ENCODE data around the gene LIX1L. TPM values are rescaled to one million over a fixed set of nuclear protein-coding genes. Genes with fewer than 3 reads are reported as not detected.

The LIX1L gene
- total and polyA plus RNA-seq, 8 donors = 5.8 to 28.4 (median 9.0) TPM

GRCh38 chr1:145891587-145892485, 66.0 kb downstream of the LIX1L start:
- intact Hi-C loops (cut with DNase I; ENCODE audit: low total_unique reads) = no loop called here
- Histone ChIP-seq H3K9me3 (no peaks in the 10 kb centered on the region), H3K36me3 (peaks cover 0 to 1% (median 0%) of the 10 kb centered on the region in 4 donors), H3K4me3 (peak overlapping the region in 1 of 4 donors; percentile 9), H3K27ac (peak overlapping the region; percentile 88 to 97 (median 96)), H3K27me3 (no peaks in the 10 kb centered on the region), H3K4me1 (peaks cover 37 to 53% (median 41%) of the 10 kb centered on the region in 4 donors)
- DNase-seq = peak; percentile 97 to 98
- TF ChIP-seq POLR2AphosphoS5 (IDR thresholded peaks at IDR 0.05) = peak; percentile 58 to 90 (median 84)
- peak in 6 of 7 experiments; percentile 81 to 99 (median 94) for TF ChIP-seq CTCF (IDR thresholded peaks at IDR 0.05)
- TF ChIP-seq EP300 (IDR thresholded peaks at IDR 0.05) = no peak
- TF ChIP-seq POLR2A (IDR thresholded peaks at IDR 0.05) = no peak
- 5 to 8% (median 6%) methylated on average over 6 of the region's 6 CpGs for WGBS, 5 donors

- Histone ChIP-seq H3K36me3 (no peaks in the 10 kb centered on the region), H3K27ac (peak overlapping the region; percentile 88 to 97 (median 96)), H3K9me3 (no peaks in the 10 kb centered on the region), H3K4me3 (peak overlapping the region in 1 of 4 donors; percentile 9), H3K27me3 (no peaks in the 10 kb centered on the region), H3K4me1 (peaks cover 42 to 60% (median 48%) of the 10 kb centered on the region in 4 donors)
- TF ChIP-seq POLR2AphosphoS5 (IDR thresholded peaks at IDR 0.05) (peak in 2 of 3 donors; percentile 22 to 58), EP300 (IDR thresholded peaks at IDR 0.05) (no peak)
- DNase-seq = peak; percentile 67
- WGBS, 5 donors = 23 to 45% (median 42%) methylated on average over 1 of the region's 1 CpG
- intact Hi-C loops (cut with DNase I; ENCODE audit: low total_unique reads) = no loop called here
These were observed 66.7 kb downstream of the LIX1L start for GRCh38 chr1:145891143-145891542.

- no peaks in the 10 kb centered on the region for H3K36me3 ChIP-seq
- H3K27ac ChIP-seq = peak overlapping the region in 4 of 5 donors; percentile 88 to 97 (median 94)
- no peaks in the 10 kb centered on the region for H3K27me3 ChIP-seq
- intact Hi-C loops (cut with DNase I; ENCODE audit: low total_unique reads) = no loop called here
- H3K4me3 ChIP-seq = no peak overlapping the region
- WGBS, 5 donors = 66 to 87% (median 73%) methylated on average over 3 of the region's 3 CpGs
- peaks cover 51 to 72% (median 58%) of the 10 kb centered on the region in 4 donors for H3K4me1 ChIP-seq
- H3K9me3 ChIP-seq = no peaks in the 10 kb centered on the region
- TF ChIP-seq CTCF (IDR thresholded peaks at IDR 0.05) (no peak), EP300 (IDR thresholded peaks at IDR 0.05) (no peak), POLR2AphosphoS5 (IDR thresholded peaks at IDR 0.05) (no peak), POLR2A (IDR thresholded peaks at IDR 0.05) (no peak)
- DNase-seq = no peak
These were observed 68.1 kb downstream of the LIX1L start for GRCh38 chr1:145889722-145890121.

GRCh38 chr1:145887631-145888030, 70.2 kb downstream of the LIX1L start:
- TF ChIP-seq POLR2AphosphoS5 (IDR thresholded peaks at IDR 0.05) (peak in 1 of 3 donors; percentile 9), CTCF (IDR thresholded peaks at IDR 0.05) (no peak)
- WGBS, 5 donors = 29 to 51% (median 36%) methylated on average over 5 of the region's 5 CpGs
- H3K9me3 ChIP-seq = no peaks in the 10 kb centered on the region
- H3K4me1 ChIP-seq = peaks cover 43 to 60% (median 50%) of the 10 kb centered on the region in 4 donors
- intact Hi-C loops (cut with DNase I; ENCODE audit: low total_unique reads) = no loop called here
- no peaks in the 10 kb centered on the region for H3K27me3 ChIP-seq
- peak in 1 of 2 donors; percentile 70 for DNase-seq
- H3K36me3 ChIP-seq = no peaks in the 10 kb centered on the region
- H3K27ac ChIP-seq = peak overlapping the region in 4 of 5 donors; percentile 56 to 62 (median 60)
- H3K4me3 ChIP-seq = no peak overlapping the region
